NCI-H2107 treated with DMSO at 0.1 percent for 48 hours (cell line): ENCODE data around the gene NABP2.
"Not testable (repeated sequence)": the region's sequence is repeated elsewhere in the genome, so short reads cannot be mapped to it uniquely, and the experiment has no call there.

Experiments used
- DNase-seq: peaks from one replicate; lab custom pipeline; 2025; ENCODE audit not compliant: unreplicated experiment; lab: John Stamatoyannopoulos, UW

The NABP2 gene

DNA sequence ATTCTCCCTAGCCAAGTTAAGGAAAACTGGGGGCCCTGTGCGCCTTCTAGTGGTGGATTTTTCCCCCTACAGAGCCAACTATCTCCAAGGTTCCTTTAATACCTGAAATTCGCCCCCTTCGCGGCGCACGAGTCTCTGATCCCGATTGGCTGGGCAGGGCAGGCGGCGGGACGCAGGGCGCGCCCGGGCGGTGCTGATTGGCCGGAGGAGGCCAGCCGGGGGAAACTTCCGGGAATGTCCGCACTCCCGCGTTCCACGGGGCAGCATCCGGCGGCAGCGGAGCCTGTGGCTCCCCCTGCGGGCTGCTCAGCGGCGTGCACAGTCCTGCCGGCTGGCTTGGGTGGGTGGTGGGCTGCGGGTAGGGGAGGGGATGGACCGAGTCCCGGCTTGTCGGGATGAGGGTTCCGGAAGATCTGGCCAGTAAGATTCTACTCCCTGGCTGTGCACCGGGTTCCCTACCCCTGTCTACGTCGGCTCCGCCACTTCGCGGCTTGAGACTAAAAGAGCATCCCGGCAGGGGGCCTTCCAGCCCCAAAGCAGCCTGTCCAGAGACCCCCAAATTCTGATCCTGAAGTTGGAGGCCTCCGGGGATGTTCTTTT, at the start of gene NABP2:
TSS of gene NABP2 (plus strand) at position 241 of the 600 bp plus-strand sequence. CDS start 515 bp downstream, outside the sequence.
- peak; percentile 96 for DNase-seq

DNA sequence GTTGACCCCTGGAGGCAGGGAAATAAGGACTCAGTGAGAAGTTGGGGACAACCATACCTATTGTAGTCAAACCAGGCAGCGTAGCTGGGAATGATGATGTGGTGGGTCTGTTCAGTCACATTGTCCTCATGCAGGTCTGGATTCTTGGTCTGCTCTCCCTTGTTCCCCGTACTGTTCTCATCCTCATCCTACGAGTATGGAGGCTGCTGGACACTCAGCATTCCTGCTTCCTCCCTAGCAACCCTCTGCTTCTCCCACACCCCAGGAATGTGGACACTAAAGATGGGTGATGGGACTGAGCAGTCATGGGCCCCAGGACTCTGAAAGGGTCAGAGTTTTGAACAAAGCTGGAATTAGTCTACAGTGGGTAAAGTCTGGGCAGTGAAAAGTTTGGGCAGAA, 45.8 kb upstream of the NABP2 start:
- DNase-seq, result no peak

- no peak for DNase-seq
Measured at GRCh38 chr12:56186957-56187356, 37.2 kb upstream of the NABP2 start.

GRCh38 chr12:56188131-56188777, 35.9 kb upstream of the NABP2 start:
- DNase-seq, result no peak

- no peak for DNase-seq
Measured at GRCh38 chr12:56188778-56189098, 35.4 kb upstream of the NABP2 start.

- DNase-seq, result peak; percentile 71
Measured at GRCh38 chr12:56189099-56189917, 34.8 kb upstream of the NABP2 start, which contains the start of gene SMARCC2. TSS of gene SMARCC2 (minus strand) at chr12:56189483. CDS start at chr12:56189461, 22 bp downstream.

- peak; percentile 73 for DNase-seq
Measured at GRCh38 chr12:56189918-56190694, 34.0 kb upstream of the NABP2 start.

- DNase-seq, result no peak
Measured at GRCh38 chr12:56190695-56191155, 33.4 kb upstream of the NABP2 start.

GRCh38 chr12:56192582-56192981, 31.6 kb upstream of the NABP2 start:
- DNase-seq, result no peak

- peak; percentile 90 for DNase-seq
Measured at GRCh38 chr12:56193025-56193578, 31.0 kb upstream of the NABP2 start.

GRCh38 chr12:56196818-56197550, 27.2 kb upstream of the NABP2 start:
- not testable (repeated sequence) for DNase-seq

DNA sequence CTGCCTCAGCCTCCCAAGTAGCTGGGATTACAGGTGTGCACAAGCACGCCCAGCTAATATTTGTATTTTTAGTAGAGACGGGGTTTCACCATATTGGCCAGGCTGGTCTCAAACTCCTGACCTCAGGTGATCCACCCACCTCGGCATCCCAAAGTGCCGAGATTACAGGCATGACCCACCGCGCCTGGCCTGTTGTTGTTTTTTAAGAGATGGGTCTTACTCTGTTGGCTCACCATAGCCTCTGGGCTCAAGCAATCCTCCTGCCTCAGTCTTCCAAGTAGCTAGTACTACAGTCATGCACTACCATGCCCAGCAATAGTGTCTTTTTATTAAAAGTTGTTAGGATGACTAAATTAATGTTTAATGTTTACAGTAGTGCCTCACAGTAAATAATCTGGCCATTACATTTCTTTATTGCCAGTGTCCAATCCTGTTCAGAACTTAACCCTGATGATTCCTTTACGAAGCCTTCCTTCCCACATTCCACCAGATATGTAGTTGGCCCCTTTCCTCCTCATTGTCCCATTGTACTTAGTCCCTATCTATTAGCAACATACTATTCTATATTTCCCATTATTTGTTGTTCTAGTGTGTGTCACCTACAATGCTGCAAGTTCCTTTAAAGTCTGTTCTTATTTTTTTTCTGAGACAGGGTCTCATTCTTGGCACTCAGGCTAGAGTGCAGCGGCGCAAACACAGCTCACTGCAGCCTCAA, 26.1 kb upstream of the NABP2 start:
- DNase-seq, result no peak

- DNase-seq, result no peak
Measured at GRCh38 chr12:56198836-56199235, 25.3 kb upstream of the NABP2 start.

DNA sequence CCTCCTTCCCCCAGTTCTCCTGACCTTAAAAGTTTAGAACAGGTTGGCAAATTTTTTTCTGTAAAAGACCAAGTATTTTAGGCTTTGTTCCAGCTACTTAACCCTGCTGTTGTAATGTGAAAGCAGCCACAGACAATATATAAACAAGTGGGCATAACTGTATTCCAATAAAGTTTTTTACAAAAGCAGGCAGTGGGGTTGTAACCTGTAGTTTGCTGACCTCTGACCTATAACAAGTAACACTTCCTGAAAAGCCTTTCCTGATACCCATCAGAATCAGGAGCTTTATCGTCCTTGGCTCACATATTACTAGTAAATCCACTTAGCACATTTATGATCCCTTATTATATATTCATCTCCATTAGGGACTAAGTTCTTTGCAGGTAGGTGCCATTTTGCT, 21.8 kb upstream of the NABP2 start:
- DNase-seq, result no peak

DNA sequence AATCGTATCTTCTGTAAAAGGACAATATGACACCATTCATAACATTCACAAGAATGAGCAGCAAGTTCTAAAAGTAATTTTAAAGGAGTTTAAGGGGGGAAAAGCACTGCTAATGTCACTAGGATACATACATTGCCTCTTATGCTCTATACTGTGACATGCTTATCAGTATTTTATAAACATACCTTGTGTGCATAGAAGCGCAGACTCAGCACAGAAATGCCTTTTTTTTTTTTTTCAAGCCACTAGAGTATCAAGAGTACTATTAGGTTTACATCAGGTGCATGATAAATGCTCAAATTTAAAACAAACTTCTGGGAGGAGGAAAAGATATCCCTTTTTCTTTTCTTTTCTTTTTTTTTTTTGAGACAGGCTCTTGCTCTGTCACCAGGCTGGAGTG, 21.3 kb upstream of the NABP2 start:
- DNase-seq, result no peak

DNA sequence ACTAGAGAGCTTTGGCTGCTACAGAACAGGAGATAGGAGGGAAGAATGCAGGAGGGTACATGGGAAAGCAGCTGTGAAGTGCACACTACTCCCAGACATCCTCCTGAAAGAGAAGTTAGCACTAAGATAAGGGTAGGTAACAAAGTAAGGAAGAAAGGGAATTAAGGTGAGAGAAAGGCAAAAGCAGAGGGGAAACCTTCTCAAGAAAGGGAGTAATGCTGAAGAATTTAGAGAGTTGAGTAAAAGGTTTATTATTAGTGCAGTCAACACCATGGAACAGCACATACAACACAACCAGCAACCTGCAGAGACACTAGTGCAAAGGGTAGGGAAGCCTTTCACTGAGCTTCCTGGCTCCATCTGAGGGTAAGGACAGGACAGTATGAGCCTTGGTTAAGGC, 19.9 kb upstream of the NABP2 start:
- DNase-seq, result no peak

GRCh38 chr12:56205445-56205844, 18.7 kb upstream of the NABP2 start:
- no peak for DNase-seq

DNA sequence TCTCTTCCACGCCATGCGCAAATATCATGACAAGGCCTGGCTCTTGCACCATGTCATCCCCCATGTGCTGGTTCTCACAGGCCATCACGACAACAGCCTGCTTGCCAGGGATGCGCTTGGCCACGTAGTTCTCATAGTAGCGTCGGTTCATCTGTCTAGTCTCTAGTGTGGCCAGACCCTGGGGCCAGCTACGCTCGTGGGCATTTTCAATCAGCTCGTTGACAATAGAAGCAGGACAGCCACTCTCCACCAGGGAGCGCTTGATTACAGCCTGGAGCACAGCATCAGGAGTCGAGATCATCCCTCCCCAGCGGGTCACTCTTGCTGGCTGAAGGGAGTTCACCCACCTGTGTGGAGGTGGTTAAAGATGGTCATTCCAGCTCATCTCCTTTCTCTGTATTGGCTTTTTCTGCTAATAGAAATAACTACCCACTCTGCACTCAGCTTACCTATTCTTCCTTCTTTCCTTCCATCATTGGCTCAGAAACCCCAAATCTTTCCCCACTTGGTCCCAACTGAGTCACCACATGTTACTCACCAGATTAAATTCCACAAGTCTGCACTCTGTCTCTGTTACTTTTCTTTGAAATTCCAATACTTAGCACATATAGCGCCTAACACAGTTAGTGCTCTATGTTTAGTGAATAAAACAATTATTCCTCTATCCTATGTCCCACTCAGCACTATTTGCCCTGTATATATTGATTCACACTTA, 17.5 kb upstream of the NABP2 start:
- DNase-seq, result no peak

DNA sequence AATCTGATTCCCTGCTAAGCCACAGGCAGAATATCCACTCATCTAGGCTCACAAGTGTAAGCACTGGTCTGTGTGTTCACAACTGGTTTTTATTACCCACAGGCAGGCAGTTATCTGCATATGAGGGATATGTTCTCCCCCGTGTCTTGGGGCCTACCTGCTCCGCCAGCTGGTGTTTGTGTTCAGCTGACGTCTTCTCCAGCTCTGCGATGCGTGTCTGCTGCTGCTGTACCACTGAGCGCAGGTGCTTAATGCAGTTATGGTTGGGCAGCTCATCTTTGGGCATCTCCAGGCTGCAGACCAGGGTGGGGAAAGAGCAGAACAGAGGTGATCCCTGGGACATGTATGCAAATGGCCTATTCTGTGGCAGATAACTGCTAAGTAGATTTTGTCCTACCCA, 16.1 kb upstream of the NABP2 start:
- no peak for DNase-seq
